Skeletal muscle tissue (tissue), 4 donors: ENCODE data around the gene RPP25. TPM values are rescaled to one million over a fixed set of nuclear protein-coding genes. Genes with fewer than 3 reads are reported as not detected.
"Not testable (repeated sequence)": the region's sequence is repeated elsewhere in the genome, so short reads cannot be mapped to it uniquely, and the experiment has no call there.

Experiments
- H3K27ac ChIP-seq: one replicate; pipeline ENCODE4 v1.7.0; 2013; ENCODE audit warnings: mild to moderate bottlenecking, low read depth, low read length, inconsistent platforms
- H3K27me3 ChIP-seq, 3 donors: one replicate each; pipeline ENCODE4 v1.7.0; 2013; ENCODE audit warnings: low read length in 3 of 3; ENCODE audit not compliant: control insufficient read depth in 3 of 3, insufficient read depth in 3 of 3
- H3K36me3 ChIP-seq, 3 donors: one replicate each; pipeline ENCODE4 v1.7.0; 2013; ENCODE audit warnings: low read length in 3 of 3; ENCODE audit not compliant: control insufficient read depth in 3 of 3, insufficient read depth in 3 of 3
- H3K4me1 ChIP-seq, 3 donors: one replicate each; pipeline ENCODE4 v1.7.0; 2013; ENCODE audit warnings: low read length in 3 of 3, mild to moderate bottlenecking in 3 of 3; ENCODE audit not compliant: control insufficient read depth in 3 of 3, insufficient read depth in 3 of 3
- H3K4me3 ChIP-seq, 3 donors: one replicate each; pipeline ENCODE4 v1.7.0; 2013; ENCODE audit warnings: low read length in 3 of 3
- H3K9ac ChIP-seq, 3 donors: one replicate each; pipeline ENCODE4 v1.7.0; 2013; ENCODE audit warnings: low read length in 3 of 3, mild to moderate bottlenecking in 3 of 3, moderate library complexity in 2 of 3, low read depth in 1 of 3
- H3K9me3 ChIP-seq, 3 donors: one replicate each; pipeline ENCODE4 v1.7.0; 2013; ENCODE audit warnings: low read length in 3 of 3; ENCODE audit not compliant: control insufficient read depth in 3 of 3
- total RNA-seq: library from RNA; depleted of rRNA; stranded (reverse); fragments of >200 nt; gene quantifications from one replicate; pipeline ENCODE4 v1.2.3, GENCODE V29; 2014
- donor health status: Osteomylitis.

Gene RPP25
- total RNA-seq, 1 donor from 2014 or later, result 1.0 TPM

DNA sequence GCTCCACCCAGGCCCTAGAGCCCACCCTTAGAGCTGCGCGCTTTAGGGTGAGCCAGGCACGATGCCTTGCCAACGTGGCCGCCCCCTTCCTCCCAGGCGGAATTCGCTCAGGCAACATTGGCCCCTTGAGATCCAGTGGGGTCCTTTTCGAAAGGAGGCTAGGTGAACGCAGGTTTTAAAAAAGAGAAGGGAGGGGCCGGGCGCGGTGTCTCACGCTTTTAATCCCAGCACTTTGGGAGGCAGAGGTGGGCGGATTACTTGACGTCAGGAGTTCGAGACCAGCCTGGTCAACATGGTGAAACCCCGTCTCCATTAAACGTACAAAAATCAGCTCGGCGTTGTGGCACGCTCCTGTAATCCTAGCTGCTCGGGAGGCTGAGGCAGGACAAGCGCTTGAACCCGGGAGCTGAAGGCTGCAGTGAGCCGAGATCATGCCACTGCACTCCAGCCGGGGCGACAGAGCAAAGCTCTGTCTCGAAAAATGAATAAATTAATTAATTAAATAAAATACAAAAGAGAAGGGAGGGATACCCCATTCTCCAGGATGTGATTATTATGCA lies 984 bp upstream of the RPP25 start:
- no peaks in the 10 kb centered on the region for H3K36me3 ChIP-seq
- H3K4me1 ChIP-seq, result peaks cover 29 to 36% (median 31%) of the 10 kb centered on the region in 3 donors
- peaks cover 31 to 45% (median 43%) of the 10 kb centered on the region in 3 donors for H3K27me3 ChIP-seq
- H3K4me3 ChIP-seq, result peak overlapping the region; percentile 72 to 74 (median 74)
- H3K9me3 ChIP-seq, result no peaks in the 10 kb centered on the region
- H3K9ac ChIP-seq, result peak overlapping the region; percentile 43 to 72 (median 69)
- H3K27ac ChIP-seq, result no peak overlapping the region

- Histone ChIP-seq H3K4me3 (peak overlapping the region; percentile 48 to 74 (median 72)), H3K27me3 (peaks cover 31 to 52% (median 43%) of the 10 kb centered on the region in 3 donors), H3K36me3 (no peaks in the 10 kb centered on the region), H3K27ac (no peak overlapping the region), H3K9me3 (no peaks in the 10 kb centered on the region), H3K4me1 (peaks cover 29 to 36% (median 31%) of the 10 kb centered on the region in 3 donors), H3K9ac (peak overlapping the region in 2 of 3 donors; percentile 69 to 73)
These were observed 550 bp downstream of the RPP25 start for GRCh38 chr15:74955796-74956647.

DNA sequence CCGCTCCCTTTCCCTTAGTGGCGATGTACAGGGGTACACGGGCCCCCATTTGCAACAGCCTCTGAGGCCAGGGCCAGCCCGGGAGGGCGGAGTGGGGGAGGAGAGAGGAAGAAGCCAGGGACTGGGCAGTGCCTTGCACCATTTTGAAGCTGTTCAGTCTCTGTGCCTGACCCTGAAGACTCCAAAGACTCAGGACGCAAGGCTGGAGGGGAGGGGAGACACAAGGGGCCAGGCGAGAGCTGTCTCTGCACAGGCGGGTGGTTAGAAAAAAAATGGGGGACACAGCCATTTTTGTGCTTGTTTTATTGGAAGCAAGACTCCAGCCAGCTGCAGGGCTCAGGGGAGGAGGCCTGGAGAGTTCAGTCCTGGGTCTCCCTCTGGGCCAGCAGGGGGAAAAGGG lies 1.6 kb downstream of the RPP25 start:
- no peaks in the 10 kb centered on the region for H3K36me3 ChIP-seq
- no peak overlapping the region for H3K4me3 ChIP-seq
- peaks cover 31 to 49% (median 43%) of the 10 kb centered on the region in 3 donors for H3K27me3 ChIP-seq
- peaks cover 32 to 39% (median 35%) of the 10 kb centered on the region in 3 donors for H3K4me1 ChIP-seq
- H3K27ac ChIP-seq, result no peak overlapping the region
- no peaks in the 10 kb centered on the region for H3K9me3 ChIP-seq
- H3K9ac ChIP-seq, result no peak overlapping the region

GRCh38 chr15:74954515-74954914 lies 2.1 kb downstream of the RPP25 start:
- Histone ChIP-seq H3K27ac (no peak overlapping the region), H3K9ac (no peak overlapping the region), H3K4me3 (no peak overlapping the region), H3K4me1 (peaks cover 31 to 40% (median 32%) of the 10 kb centered on the region in 3 donors), H3K9me3 (no peaks in the 10 kb centered on the region), H3K36me3 (no peaks in the 10 kb centered on the region), H3K27me3 (peaks cover 31 to 49% (median 38%) of the 10 kb centered on the region in 3 donors)

GRCh38 chr15:74951006-74951405 lies 5.6 kb downstream of the RPP25 start:
- H3K9me3 ChIP-seq, result no peaks in the 10 kb centered on the region
- peaks cover 8 to 16% (median 10%) of the 10 kb centered on the region in 3 donors for H3K4me1 ChIP-seq
- H3K4me3 ChIP-seq, result no peak overlapping the region
- H3K27me3 ChIP-seq, result peaks cover 9 to 23% (median 20%) of the 10 kb centered on the region in 3 donors
- H3K9ac ChIP-seq, result no peak overlapping the region
- H3K36me3 ChIP-seq, result no peaks in the 10 kb centered on the region
- H3K27ac ChIP-seq, result no peak overlapping the region

DNA sequence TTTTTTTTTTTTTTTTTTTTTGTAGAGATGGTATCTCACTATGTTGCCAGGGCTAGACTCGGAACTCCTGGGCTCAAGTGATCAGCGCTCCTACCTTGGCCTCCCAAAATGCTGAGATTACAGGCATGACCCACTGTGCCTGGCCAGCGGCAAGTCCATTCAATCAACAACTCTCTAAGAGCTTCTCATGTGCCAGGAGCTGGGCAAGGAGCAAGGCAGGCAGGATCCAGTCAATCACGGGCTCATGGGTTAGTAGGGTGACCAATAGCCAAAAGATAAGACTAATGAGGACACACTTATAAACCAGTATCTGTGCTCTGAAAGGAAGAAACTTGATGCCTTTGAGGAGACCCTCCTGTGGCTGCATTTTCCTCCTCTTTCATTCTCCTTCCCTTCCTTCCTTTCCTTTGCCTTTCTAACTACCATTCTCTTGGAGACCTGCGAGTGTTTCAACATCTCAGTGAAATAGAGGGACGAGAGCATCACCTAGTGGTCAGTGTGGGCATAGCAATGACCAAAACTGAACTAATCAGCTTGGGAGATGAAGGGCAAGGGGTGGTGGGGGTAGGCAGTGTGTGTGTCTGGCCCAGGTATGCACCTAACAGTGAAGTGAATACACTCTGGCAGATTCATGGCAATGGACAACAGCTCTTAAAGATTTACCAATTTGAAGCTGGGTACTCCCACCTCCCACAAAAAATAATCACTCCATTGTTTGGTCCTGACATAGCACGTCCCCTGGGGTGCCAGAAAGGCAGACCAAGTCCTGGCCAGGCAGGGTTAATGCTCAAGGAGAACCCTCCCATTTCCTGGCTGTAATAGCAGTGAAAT lies 6.3 kb downstream of the RPP25 start:
- Histone ChIP-seq H3K4me3 (no peak overlapping the region), H3K36me3 (no peaks in the 10 kb centered on the region), H3K4me1 (peaks cover 3 to 9% (median 4%) of the 10 kb centered on the region in 3 donors), H3K9ac (peak overlapping the region in 1 of 3 donors; percentile 33), H3K27ac (no peak overlapping the region), H3K27me3 (peaks cover 6 to 16% (median 13%) of the 10 kb centered on the region in 3 donors), H3K9me3 (no peaks in the 10 kb centered on the region)

GRCh38 chr15:74937590-74938371 lies 18.8 kb downstream of the RPP25 start, which contains the start of gene COX5A:
COX5A (minus strand) TSS chr15:74938073; CDS start chr15:74938014, 59 bp downstream.
- peaks cover 0 to 2% (median 0%) of the 10 kb centered on the region in 3 donors for H3K36me3 ChIP-seq
- peak within 1 kb of the TSS; percentile 96 to 98 (median 97) for H3K9ac ChIP-seq
- H3K4me1 ChIP-seq, result peaks cover 8 to 21% (median 12%) of the 10 kb centered on the region in 3 donors
- no peaks in the 10 kb centered on the region for H3K9me3 ChIP-seq
- H3K4me3 ChIP-seq, result peak within 1 kb of the TSS; percentile 82 to 88 (median 82)
- H3K27ac ChIP-seq, result peak within 1 kb of the TSS; percentile 98
- no peaks in the 10 kb centered on the region for H3K27me3 ChIP-seq

- Histone ChIP-seq H3K9me3 (no peaks in the 10 kb centered on the region), H3K27me3 (no peaks in the 10 kb centered on the region), H3K9ac (peak overlapping the region; percentile 96 to 98 (median 97)), H3K4me1 (peaks cover 8 to 21% (median 12%) of the 10 kb centered on the region in 3 donors), H3K4me3 (peak overlapping the region; percentile 81 to 88 (median 82)), H3K27ac (peak overlapping the region; percentile 98), H3K36me3 (peaks cover 0 to 2% (median 0%) of the 10 kb centered on the region in 3 donors)
These were observed 19.3 kb downstream of the RPP25 start for GRCh38 chr15:74937272-74937589.

GRCh38 chr15:74935193-74935592 lies 21.4 kb downstream of the RPP25 start:
- H3K36me3 ChIP-seq, H3K27me3 ChIP-seq, H3K9me3 ChIP-seq, H3K27ac ChIP-seq, H3K9ac ChIP-seq: not testable (repeated sequence)
- Histone ChIP-seq H3K4me1 (peaks cover 8 to 21% (median 12%) of the 10 kb centered on the region in 3 donors), H3K4me3 (peak overlapping the region in 1 of 3 donors; percentile 13)
